H1 (cell line): ENCODE measurements around the gene CYP3A7.

ENCODE experiments used
- BACH1 ChIP-seq: IDR thresholded peaks from 2 replicates; pipeline ENCODE4 v1.6.1; 2012; ENCODE audit warnings: low read length, improper control_type of control experiment
- CEBPB ChIP-seq: IDR thresholded peaks from 2 replicates; pipeline ENCODE4 v1.6.1; 2012; ENCODE audit warnings: low read depth, low read length

- TF ChIP-seq BACH1 (no peak), CEBPB (no peak)
Measured at GRCh38 chr7:99699946-99700345, 35.0 kb downstream of the CYP3A7 start.
